IMR-90 (cell line): Measurements from ENCODE around the gene FBXW8. TPM values are rescaled to one million over a fixed set of nuclear protein-coding genes. Genes with fewer than 3 reads are reported as not detected.

ENCODE experiments used
- ATAC-seq: fragments of 200-7000 bp; cut with Tn5 transposase; 2 replicates; pipeline ENCODE4 v1.9.1; 2020; ENCODE audit warnings: low read depth, mild to moderate bottlenecking, moderate library complexity
- BruUV-seq: library from RNA; stranded (reverse); fragments of 400-500 nt; replicated peaks from 2 replicates; lab custom pipeline; 2021; lab: Mats Ljungman, UMichigan
- CTCF ChIA-PET: fragments of 300-600 bp; formaldehyde crosslinking; extraction: SDS; loops from one replicate; lab custom pipeline; 2021; ENCODE audit warnings: antibody characterized with exemption; lab: Yijun Ruan, JAX
- POLR2A ChIA-PET: fragments of 300-600 bp; sonication (Branson Sonifier 250); formaldehyde crosslinking; loops from one replicate; lab custom pipeline; 2022; ENCODE audit warnings: antibody characterized with exemption; ENCODE audit not compliant: unreplicated experiment; lab: Charles Lee
- DNase-seq: peaks from one replicate; pipeline ENCODE4 v3.0.0; 2013
- H2AFZ ChIP-seq: replicated peaks from 2 replicates; pipeline ENCODE3; 2013; ENCODE audit warnings: low read length, mild to moderate bottlenecking; ENCODE audit not compliant: poor library complexity
- H2AK5ac ChIP-seq: 2 replicates; pipeline ENCODE4 v1.6.1; 2013; ENCODE audit warnings: low read depth, low read length, inconsistent platforms
- H2AK9ac ChIP-seq: replicated peaks from 2 replicates; pipeline ENCODE3; 2013; ENCODE audit warnings: mild to moderate bottlenecking, low read depth, low read length, moderate library complexity; ENCODE audit not compliant: poor library complexity
- H2BK120ac ChIP-seq: 2 replicates; pipeline ENCODE4 v1.6.1; 2013; ENCODE audit warnings: low read depth, low read length, inconsistent platforms
- H2BK15ac ChIP-seq: 3 replicates; pipeline ENCODE4 v1.6.1; 2013; ENCODE audit warnings: low read depth, low read length, inconsistent platforms
- H2BK20ac ChIP-seq: 2 replicates; pipeline ENCODE4 v1.6.1; 2013; ENCODE audit warnings: low read depth, mild to moderate bottlenecking, inconsistent platforms, low read length, moderate library complexity
- H2BK5ac ChIP-seq: 2 replicates; pipeline ENCODE4 v1.6.1; 2013; ENCODE audit warnings: mild to moderate bottlenecking, low read depth, low read length, inconsistent platforms; ENCODE audit not compliant: poor library complexity, severe bottlenecking
- H3K14ac ChIP-seq: replicated peaks from 2 replicates; pipeline ENCODE4 v1.6.1; 2013; ENCODE audit warnings: low read depth, low read length, inconsistent platforms
- H3K18ac ChIP-seq: 2 replicates; pipeline ENCODE4 v1.6.1; 2013; ENCODE audit warnings: low read depth, low read length, control low read depth
- H3K23ac ChIP-seq: 2 replicates; pipeline ENCODE4 v1.6.1; 2013; ENCODE audit warnings: low read depth, low read length, inconsistent platforms
- H3K27ac ChIP-seq: 2 replicates; pipeline ENCODE4 v1.5.1; 2013; ENCODE audit warnings: mild to moderate bottlenecking, control low read depth, low read length; ENCODE audit not compliant: insufficient read depth
- H3K27me3 ChIP-seq: 2 replicates; pipeline ENCODE4 v1.6.1; 2013; ENCODE audit warnings: low read length; ENCODE audit not compliant: control insufficient read depth, insufficient read depth
- H3K36me3 ChIP-seq: 2 replicates; pipeline ENCODE4 v1.6.1; 2013; ENCODE audit warnings: low read length, mixed read lengths; ENCODE audit not compliant: control insufficient read depth, insufficient read depth
- H3K4ac ChIP-seq: 2 replicates; pipeline ENCODE4 v1.6.1; 2013; ENCODE audit warnings: low read depth, low read length, inconsistent platforms
- H3K4me1 ChIP-seq: 2 replicates; pipeline ENCODE4 v1.6.1; 2013; ENCODE audit warnings: low read length, mixed read lengths; ENCODE audit not compliant: control insufficient read depth, insufficient read depth
- H3K4me2 ChIP-seq: 2 replicates; pipeline ENCODE4 v1.6.1; 2013; ENCODE audit warnings: low read depth, mild to moderate bottlenecking, control low read depth, low read length, moderate library complexity
- H3K4me3 ChIP-seq: 2 replicates; pipeline ENCODE4 v1.5.1; 2013; ENCODE audit warnings: low read depth, mild to moderate bottlenecking, control low read depth, low read length, moderate library complexity; ENCODE audit not compliant: insufficient read depth
- H3K56ac ChIP-seq: 2 replicates; pipeline ENCODE4 v1.6.1; 2013; ENCODE audit warnings: low read length, inconsistent platforms; ENCODE audit not compliant: insufficient read depth; ENCODE audit errors: extremely low read depth
- H3K79me1 ChIP-seq, 2 experiments: 2 replicates each; pipeline ENCODE4 v1.6.1; 2013; ENCODE audit warnings: low read length in 2 of 2, inconsistent platforms in 1 of 2, low read depth in 1 of 2
- H3K9ac ChIP-seq: 2 replicates; pipeline ENCODE4 v1.6.1; 2013; ENCODE audit warnings: low read depth, low read length, control low read depth
- H3K9me1 ChIP-seq: 2 replicates; pipeline ENCODE4 v1.6.1; 2013; ENCODE audit warnings: low read length, inconsistent platforms; ENCODE audit not compliant: insufficient read depth
- H3K9me3 ChIP-seq: 2 replicates; pipeline ENCODE4 v1.6.1; 2013; ENCODE audit warnings: low read length; ENCODE audit not compliant: control insufficient read depth, insufficient read depth
- H4K20me1 ChIP-seq: 2 replicates; pipeline ENCODE4 v1.6.1; 2013; ENCODE audit warnings: low read length, inconsistent platforms; ENCODE audit not compliant: insufficient read depth
- H4K5ac ChIP-seq: 2 replicates; pipeline ENCODE4 v1.6.1; 2013; ENCODE audit warnings: mild to moderate bottlenecking, low read depth, low read length, control low read depth
- H4K8ac ChIP-seq, 2 experiments: 2 replicates each; pipeline ENCODE4 v1.6.1; 2013; ENCODE audit warnings: low read depth in 2 of 2, low read length in 2 of 2, control low read depth in 1 of 2, inconsistent platforms in 1 of 2
- H4K91ac ChIP-seq: 2 replicates; pipeline ENCODE4 v1.6.1; 2013; ENCODE audit warnings: low read depth, low read length, inconsistent platforms; ENCODE audit not compliant: insufficient read depth
- RCOR1 ChIP-seq: IDR thresholded peaks from 2 replicates; pipeline ENCODE4 v1.6.1; 2012; ENCODE audit warnings: mild to moderate bottlenecking, low read length, improper control_type of control experiment; ENCODE audit not compliant: insufficient replicate concordance
- WGBS, 2 experiments: methylation state at CpG; one replicate each; pipeline versions ENCODE4 v1.1.5 to v1.1.7; 2013; ENCODE audit warnings: missing lambda C conversion rate in 2 of 2; ENCODE audit not compliant: insufficient read length in 1 of 2; ENCODE audit errors: extremely low coverage in 2 of 2; 5-methylcytosine and 5-hydroxymethylcytosine counted together
- dilution Hi-C: fragments of 300-500 bp; cut with HindIII; formaldehyde crosslinking; loops from one replicate; pipeline ENCODE4 v1.14.3; 2018; ENCODE audit warnings: low sequenced_read_pairs; ENCODE audit not compliant: unreplicated experiment
- in situ Hi-C: fragments of 300-500 bp; cut with MboI; formaldehyde crosslinking; loops from 3 replicates; pipeline ENCODE4 v1.14.3; 2019; ENCODE audit warnings: low sequenced_read_pairs, inconsistent platforms, mixed read lengths
- intact Hi-C: fragments of 100-400 bp; cut with micrococcal nuclease; formaldehyde crosslinking; loops from 2 replicates; pipeline ENCODE4 v1.10.0; 2022
- polyA plus RNA-seq, 3 experiments: library from polyadenylated mRNA; depleted of rRNA; stranded (reverse); fragments of >200 nt; gene quantifications; 2 replicates each; pipeline ENCODE4 v1.2.3, GENCODE V29; 2012; ENCODE audit warnings: low replicate concordance in 1 of 3
- total RNA-seq: library from RNA; depleted of rRNA; stranded (reverse); fragments of >200 nt; gene quantifications from 2 replicates; pipeline ENCODE4 v1.2.3, GENCODE V29; 2012

Gene FBXW8
- total and polyA plus RNA-seq, 2 of the 4 experiments (the other 2 are of a cell fraction): 20.3 to 25.8 TPM

- no peak overlapping the region for H2AFZ ChIP-seq
- no peak overlapping the region for H2BK120ac ChIP-seq
- H4K5ac ChIP-seq: no peak overlapping the region
- ChIA-PET POLR2A (no interaction called here), CTCF (no interaction called here)
- H4K8ac ChIP-seq: no peak overlapping the region
- intact Hi-C loops: no loop called here
- no peak overlapping the region for H3K4me2 ChIP-seq
- H3K9ac ChIP-seq: no peak overlapping the region
- BruUV-seq: no TSS peak
- H3K27me3 ChIP-seq: no peaks in the 10 kb centered on the region
- H4K20me1 ChIP-seq: peaks cover 53% of the 10 kb centered on the region
- dilution Hi-C loops: no loop called here
- no peaks in the 10 kb centered on the region for H3K9me3 ChIP-seq
- H3K36me3 ChIP-seq: peaks cover 2% of the 10 kb centered on the region; the same call in 1 of the 2 replicates
- peaks cover 33 to 84% of the 10 kb centered on the region in 2 experiments for H3K79me1 ChIP-seq
- ATAC-seq (peak; percentile 12; the same call in 1 of the 2 replicates), DNase-seq (peak; percentile 19)
- H2BK5ac ChIP-seq: no peak overlapping the region
- H4K91ac ChIP-seq: no peak overlapping the region
- in situ Hi-C loops: no loop called here
- H2BK15ac ChIP-seq: no peak overlapping the region
- H3K56ac ChIP-seq: no peak overlapping the region
- H3K9me1 ChIP-seq: peaks cover 26% of the 10 kb centered on the region
- H3K14ac ChIP-seq: no peak overlapping the region
- H2BK20ac ChIP-seq: no peak overlapping the region
- TF ChIP-seq RCOR1: no peak
- no peak overlapping the region for H3K23ac ChIP-seq
- no peak overlapping the region for H3K4ac ChIP-seq
- H3K4me3 ChIP-seq: no peak overlapping the region
- peaks cover 9% of the 10 kb centered on the region for H3K4me1 ChIP-seq
- no peak overlapping the region for H2AK5ac ChIP-seq
- H3K18ac ChIP-seq: no peak overlapping the region
- no peak overlapping the region for H3K27ac ChIP-seq
- WGBS, 2 experiments: no CpG with 5 or more reads among the region's 2 CpGs
- no peak overlapping the region for H2AK9ac ChIP-seq
Observed at GRCh38 chr12:116922194-116922897, 11.6 kb downstream of the FBXW8 start.
